OCI-LY3 (cell line): Measurements from ENCODE around the gene KDM7A.

ENCODE experiments used
- CTCF ChIP-seq: fragments of 200-600, 300-600 bp; sonication (generic); IDR thresholded peaks from 2 replicates; pipeline ENCODE4 v1.5.1; 2014; ENCODE audit warnings: antibody characterized with exemption, low read length, low read depth
- EZH2phosphoT487 ChIP-seq: fragments of 200-600 bp; shearing (Covaris generic); IDR thresholded peaks from 2 replicates; pipeline ENCODE4 v1.6.1; 2018; ENCODE audit warnings: antibody characterized with exemption, mixed run types, low read depth

GRCh38 chr7:140189917-140190316, 13.1 kb upstream of the KDM7A start:
- TF ChIP-seq CTCF (no peak), EZH2phosphoT487 (no peak)
